Spleen (tissue), 11 donors: ENCODE results near the gene DPY19L3. TPM values are rescaled to one million over a fixed set of nuclear protein-coding genes. Genes with fewer than 3 reads are reported as not detected.
A peak's percentile ranks its signal among the peaks of the same experiment; 100 is the strongest.
"Not testable (repeated sequence)": the region's sequence is repeated elsewhere in the genome, so short reads cannot be mapped to it uniquely, and the experiment has no call there.

ENCODE experiments used
- DNase-seq: peaks from one replicate; pipeline ENCODE4 v3.0.0-alpha.2; 2020
- H3K27ac ChIP-seq, 8 donors: fragments of 200-600 bp; sonication (generic) in 7 of 8; 1 replicate in 4 of 8; 2 replicates in 4 of 8; pipeline versions ENCODE4 v1.5.0 to v1.8.0; 2016 to 2021; ENCODE audit warnings: inconsistent platforms in 4 of 8, mild to moderate bottlenecking in 4 of 8, moderate library complexity in 1 of 8
- H3K27me3 ChIP-seq, 7 donors: fragments of 200-600 bp; sonication (generic) in 6 of 7; replicated peaks in 1 of 7; 1 replicate in 4 of 7; 2 replicates in 3 of 7; pipeline versions ENCODE4 v1.5.0 to v1.8.0; 2016 to 2021; ENCODE audit warnings: inconsistent platforms in 3 of 7, mild to moderate bottlenecking in 1 of 7
- H3K36me3 ChIP-seq, 6 donors: fragments of 200-600 bp; sonication (generic) in 5 of 6; 1 replicate in 4 of 6; 2 replicates in 2 of 6; pipeline versions ENCODE4 v1.5.0 to v1.8.0; 2016 to 2021; ENCODE audit warnings: inconsistent platforms in 2 of 6
- H3K4me1 ChIP-seq, 6 donors: fragments of 200-600 bp; sonication (generic) in 5 of 6; 1 replicate in 3 of 6; 2 replicates in 3 of 6; pipeline versions ENCODE4 v1.5.0 to v1.8.0; 2016 to 2021; ENCODE audit warnings: inconsistent platforms in 3 of 6
- H3K4me3 ChIP-seq, 8 donors: fragments of 200-600 bp; sonication (generic) in 7 of 8; 1 replicate in 4 of 8; 2 replicates in 4 of 8; pipeline versions ENCODE4 v1.5.0 to v1.8.0; 2016 to 2021; ENCODE audit warnings: inconsistent platforms in 4 of 8, mild to moderate bottlenecking in 4 of 8, moderate library complexity in 2 of 8
- H3K9me3 ChIP-seq, 8 donors: fragments of 200-600 bp; sonication (generic) in 7 of 8; 1 replicate in 4 of 8; 2 replicates in 4 of 8; pipeline versions ENCODE4 v1.5.0 to v1.8.0; 2016 to 2021; ENCODE audit warnings: inconsistent platforms in 4 of 8
- POLR2A ChIP-seq, 3 donors: fragments of 450-650 bp; IDR thresholded peaks; one replicate each; pipeline ENCODE4 v1.5.1; 2017; ENCODE audit warnings: antibody characterized with exemption in 3 of 3, mild to moderate bottlenecking in 1 of 3
- POLR2AphosphoS5 ChIP-seq, 3 donors: sonication (generic); formaldehyde crosslinking; IDR thresholded peaks; one replicate each; pipeline ENCODE4 v1.5.1; 2017; ENCODE audit warnings: antibody characterized with exemption in 3 of 3
- whole genome bisulfite sequencing, 5 donors: extraction: QIAGEN DNeasy Blood & Tissue Kit in 3 of 5; methylation state at CpG; one replicate each; pipeline versions ENCODE4 v1.1.5 to v1.1.7; 2013 to 2018; 5-methylcytosine and 5-hydroxymethylcytosine counted together
- intact Hi-C: fragments of 100-400 bp; cut with DNase I; formaldehyde crosslinking; loops from one replicate; pipeline ENCODE4 v1.15.0; 2023; ENCODE audit warnings: low total_unique reads
- polyA plus RNA-seq, 3 donors: library from polyadenylated mRNA; stranded (reverse); fragments of 200-250 nt; gene quantifications; one replicate each; pipeline ENCODE4 v1.2.1, GENCODE V29; 2013
- total RNA-seq, 7 donors: library from RNA; depleted of rRNA in 3 of 7; stranded (reverse); fragments of >200 nt in 3 of 7; fragmentation: NEBNext Ultra II Directional in 4 of 7; extraction: Animal tissue kit (Norgen Biotek cat#: 25700) in 4 of 7; gene quantifications; one replicate each; pipeline versions ENCODE4 v1.1.0 to v1.2.1, GENCODE V29; 2016 to 2021
- TF ChIP-seq, protein P1 (sequence below), 11 experiments: fragments of 200-600 bp in 7 of 11; fragments of 450-650 bp in 4 of 11; sonication (generic) in 4 of 11; IDR thresholded peaks in 8 of 11; conservative IDR thresholded peaks in 3 of 11; 1 replicate in 7 of 11; 2 replicates in 4 of 11; pipeline versions ENCODE4 v1.4.0 to v1.8.0; 2016 to 2021; ENCODE audit warnings: antibody characterized with exemption in 11 of 11, inconsistent platforms in 4 of 11, mild to moderate bottlenecking in 1 of 11
- donor health status: healthy with polysubstance abuse.
- donor health status: DM: no; HTN: no; CAD: no; lungs with moderate emphysema.
- donor health status: DM: no; HTN: no; CAD: no.
- donor health status: Bipolar disorder and iron deficiency.
- donor health status: healthy.
- donor health status: DM: no; HTN: no; CAD: no.
- donor health status: DM: yes; HTN: yes; CAD: no.

The DPY19L3 gene
- total and polyA plus RNA-seq, 10 donors: 5.3 to 57.5 (median 39.4) TPM

GRCh38 chr19:32372726-32373517 lies 32.6 kb upstream of the DPY19L3 start:
- H3K27ac ChIP-seq: no peak overlapping the region
- no peaks in the 10 kb centered on the region for H3K27me3 ChIP-seq
- 89 to 97% (median 93%) methylated on average over 7 of the region's 7 CpGs for WGBS, 5 donors
- peaks cover 0 to 6% (median 0%) of the 10 kb centered on the region in 8 donors for H3K9me3 ChIP-seq
- H3K4me1 ChIP-seq: peaks cover 0 to 10% (median 0%) of the 10 kb centered on the region in 6 donors
- no peak for DNase-seq
- intact Hi-C loops: no loop called here
- peaks cover 0 to 97% (median 59%) of the 10 kb centered on the region in 6 donors for H3K36me3 ChIP-seq
- no peak for TF ChIP-seq POLR2AphosphoS5 (IDR thresholded peaks at IDR 0.05)
- TF ChIP-seq, protein P1, sequence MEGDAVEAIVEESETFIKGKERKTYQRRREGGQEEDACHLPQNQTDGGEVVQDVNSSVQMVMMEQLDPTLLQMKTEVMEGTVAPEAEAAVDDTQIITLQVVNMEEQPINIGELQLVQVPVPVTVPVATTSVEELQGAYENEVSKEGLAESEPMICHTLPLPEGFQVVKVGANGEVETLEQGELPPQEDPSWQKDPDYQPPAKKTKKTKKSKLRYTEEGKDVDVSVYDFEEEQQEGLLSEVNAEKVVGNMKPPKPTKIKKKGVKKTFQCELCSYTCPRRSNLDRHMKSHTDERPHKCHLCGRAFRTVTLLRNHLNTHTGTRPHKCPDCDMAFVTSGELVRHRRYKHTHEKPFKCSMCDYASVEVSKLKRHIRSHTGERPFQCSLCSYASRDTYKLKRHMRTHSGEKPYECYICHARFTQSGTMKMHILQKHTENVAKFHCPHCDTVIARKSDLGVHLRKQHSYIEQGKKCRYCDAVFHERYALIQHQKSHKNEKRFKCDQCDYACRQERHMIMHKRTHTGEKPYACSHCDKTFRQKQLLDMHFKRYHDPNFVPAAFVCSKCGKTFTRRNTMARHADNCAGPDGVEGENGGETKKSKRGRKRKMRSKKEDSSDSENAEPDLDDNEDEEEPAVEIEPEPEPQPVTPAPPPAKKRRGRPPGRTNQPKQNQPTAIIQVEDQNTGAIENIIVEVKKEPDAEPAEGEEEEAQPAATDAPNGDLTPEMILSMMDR (IDR thresholded peaks at IDR 0.05 in 8 of 11, conservative IDR thresholded peaks at IDR 0.05 in 3 of 11): no peak
- H3K4me3 ChIP-seq: no peak overlapping the region

GRCh38 chr19:32373585-32374295 lies 31.8 kb upstream of the DPY19L3 start:
- DNase-seq: no peak
- intact Hi-C loops: no loop called here
- Histone ChIP-seq H3K4me3 (no peak overlapping the region), H3K36me3 (peaks cover 0 to 97% (median 57%) of the 10 kb centered on the region in 6 donors), H3K27me3 (no peaks in the 10 kb centered on the region), H3K4me1 (peaks cover 0 to 2% (median 0%) of the 10 kb centered on the region in 6 donors), H3K27ac (no peak overlapping the region), H3K9me3 (peaks cover 0 to 6% (median 0%) of the 10 kb centered on the region in 8 donors)
- TF ChIP-seq, protein P1 (IDR thresholded peaks at IDR 0.05 in 8 of 11, conservative IDR thresholded peaks at IDR 0.05 in 3 of 11): no peak
- no peak for TF ChIP-seq POLR2A (IDR thresholded peaks at IDR 0.05)
- TF ChIP-seq POLR2AphosphoS5 (IDR thresholded peaks at IDR 0.05): no peak
- WGBS, 5 donors: 86 to 89% (median 88%) methylated on average over 10 of the region's 10 CpGs

DNA sequence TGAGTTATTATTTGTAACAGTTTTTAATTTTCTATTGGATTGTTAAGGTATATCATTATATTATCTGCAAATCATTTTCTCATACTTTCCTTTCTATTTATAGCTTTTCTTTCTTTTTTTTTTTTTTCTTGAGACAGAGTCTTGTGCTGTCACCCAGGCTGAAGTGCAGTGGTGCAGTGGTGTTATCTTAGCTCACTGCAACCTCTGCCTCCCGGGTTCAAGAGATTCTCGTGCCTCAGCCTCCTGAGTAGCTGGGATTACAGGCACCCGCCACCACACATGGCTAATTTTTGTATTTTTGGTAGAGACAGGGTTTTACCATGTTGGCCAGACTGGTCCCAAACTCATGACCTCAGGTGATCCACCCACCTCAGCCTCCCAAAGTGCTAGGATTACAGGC lies 31.2 kb upstream of the DPY19L3 start:
- H3K4me3 ChIP-seq, H3K4me1 ChIP-seq, DNase-seq, H3K27me3 ChIP-seq, H3K27ac ChIP-seq, H3K9me3 ChIP-seq, intact Hi-C loops: not testable (repeated sequence)
- 94 to 100% (median 97%) methylated on average over 3 of the region's 3 CpGs for WGBS, 5 donors
- peaks cover 0 to 97% (median 58%) of the 10 kb centered on the region in 6 donors for H3K36me3 ChIP-seq

- DNase-seq, H3K9me3 ChIP-seq, H3K27me3 ChIP-seq, intact Hi-C loops, H3K4me1 ChIP-seq, H3K4me3 ChIP-seq, H3K27ac ChIP-seq: not testable (repeated sequence)
- 92 to 98% (median 96%) methylated on average over 9 of the region's 9 CpGs for WGBS, 5 donors
- TF ChIP-seq, protein P1 (IDR thresholded peaks at IDR 0.05 in 8 of 11, conservative IDR thresholded peaks at IDR 0.05 in 3 of 11): peak in 5 of 11 experiments; percentile 18 to 47 (median 31)
- peaks cover 0 to 97% (median 62%) of the 10 kb centered on the region in 6 donors for H3K36me3 ChIP-seq
Observed at GRCh38 chr19:32377088-32377487, 28.5 kb upstream of the DPY19L3 start.
